ENCODE measurements around the gene RNF224. TPM values are rescaled to one million over a fixed set of nuclear protein-coding genes. Genes with fewer than 3 reads are reported as not detected.

RNF224 gene
- polyA plus RNA-seq, 1 experiment = not detected

DNA sequence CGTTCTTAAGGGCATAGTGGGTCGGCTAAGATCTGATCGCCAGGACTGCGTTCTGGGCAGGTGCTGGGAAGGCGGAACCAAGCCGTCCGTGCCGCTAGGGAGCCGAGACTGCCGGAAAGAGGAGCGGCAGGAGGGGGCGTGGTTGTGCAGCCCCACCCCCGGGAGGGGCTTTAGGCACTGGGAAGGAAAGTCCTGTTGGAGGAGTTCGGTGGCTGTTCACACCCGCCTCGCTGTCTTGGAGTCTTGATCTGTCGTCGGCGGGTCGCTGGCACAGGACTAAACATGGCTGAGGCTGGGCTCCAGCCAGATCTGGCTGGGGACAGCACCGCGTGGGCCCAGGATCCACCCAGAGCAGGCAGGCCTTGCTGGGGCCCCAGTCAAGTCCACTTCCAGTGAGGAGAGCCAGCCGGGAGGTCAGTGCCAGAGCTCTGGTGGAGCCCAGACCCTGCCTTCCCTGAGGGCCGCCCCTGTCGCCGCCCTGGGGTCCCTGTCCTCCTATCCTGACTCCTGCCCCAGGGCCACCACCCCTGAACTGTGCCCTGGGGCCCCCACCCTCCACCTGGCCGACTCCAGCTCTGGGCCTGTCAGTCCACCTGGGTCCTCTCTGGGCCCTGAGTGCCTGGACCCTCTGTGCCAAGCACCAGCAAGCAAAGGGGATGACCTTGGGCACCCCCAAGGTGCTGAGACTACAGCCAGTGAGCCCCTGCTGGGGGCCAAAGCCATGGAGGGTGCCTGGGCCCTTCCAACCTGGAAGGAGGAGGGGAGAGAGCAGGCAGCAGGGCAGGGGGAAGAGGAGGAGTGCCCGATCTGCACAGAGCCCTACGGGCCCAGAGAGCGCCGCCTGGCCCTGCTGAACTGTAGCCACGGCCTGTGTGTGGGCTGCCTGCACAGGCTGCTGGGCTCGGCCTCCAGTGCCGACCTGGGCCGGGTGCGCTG lies 9.8 kb upstream of the RNF224 start:
- CTCF ChIA-PET = interaction anchor here (0.9 kb wide), 1 partner anchor 13 kb away, joined by 3 read pairs; the partner anchor contains the start of gene SLC34A3

DNA sequence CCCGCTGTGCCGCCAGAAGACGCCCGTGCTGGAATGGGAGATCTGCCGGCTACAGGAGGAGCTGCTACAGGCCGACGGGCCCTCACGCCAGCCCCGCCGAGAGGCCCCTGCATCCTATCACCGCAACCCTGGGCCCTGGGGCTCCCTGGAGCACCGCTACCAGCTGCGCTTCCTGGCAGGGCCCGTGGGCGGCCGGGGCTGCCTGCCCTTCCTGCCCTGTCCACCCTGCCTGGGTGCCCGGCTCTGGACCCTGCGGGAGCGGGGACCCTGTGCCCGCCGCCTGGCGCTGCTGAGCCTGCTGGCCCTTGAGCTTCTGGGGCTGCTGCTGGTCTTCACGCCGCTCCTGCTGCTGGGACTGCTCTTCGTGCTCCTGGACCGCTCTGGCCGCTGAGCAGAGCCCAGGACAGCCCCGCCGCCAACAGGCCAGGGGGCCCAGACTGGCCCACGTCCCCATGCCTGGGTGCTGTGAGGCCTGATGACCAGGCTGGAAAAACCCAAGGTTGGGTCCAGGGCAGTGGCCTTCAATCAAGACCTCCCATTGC lies 9.0 kb upstream of the RNF224 start:
- TF ChIP-seq, protein P1, sequence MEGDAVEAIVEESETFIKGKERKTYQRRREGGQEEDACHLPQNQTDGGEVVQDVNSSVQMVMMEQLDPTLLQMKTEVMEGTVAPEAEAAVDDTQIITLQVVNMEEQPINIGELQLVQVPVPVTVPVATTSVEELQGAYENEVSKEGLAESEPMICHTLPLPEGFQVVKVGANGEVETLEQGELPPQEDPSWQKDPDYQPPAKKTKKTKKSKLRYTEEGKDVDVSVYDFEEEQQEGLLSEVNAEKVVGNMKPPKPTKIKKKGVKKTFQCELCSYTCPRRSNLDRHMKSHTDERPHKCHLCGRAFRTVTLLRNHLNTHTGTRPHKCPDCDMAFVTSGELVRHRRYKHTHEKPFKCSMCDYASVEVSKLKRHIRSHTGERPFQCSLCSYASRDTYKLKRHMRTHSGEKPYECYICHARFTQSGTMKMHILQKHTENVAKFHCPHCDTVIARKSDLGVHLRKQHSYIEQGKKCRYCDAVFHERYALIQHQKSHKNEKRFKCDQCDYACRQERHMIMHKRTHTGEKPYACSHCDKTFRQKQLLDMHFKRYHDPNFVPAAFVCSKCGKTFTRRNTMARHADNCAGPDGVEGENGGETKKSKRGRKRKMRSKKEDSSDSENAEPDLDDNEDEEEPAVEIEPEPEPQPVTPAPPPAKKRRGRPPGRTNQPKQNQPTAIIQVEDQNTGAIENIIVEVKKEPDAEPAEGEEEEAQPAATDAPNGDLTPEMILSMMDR (IDR thresholded peaks at IDR 0.05; ENCODE audit: insufficient read depth, low read depth, low read length) = no peak
- Histone ChIP-seq H3K4me3 (ENCODE audit: low read depth, low read length) (no peak overlapping the region), H3K27me3 (ENCODE audit: control insufficient read depth, insufficient read depth, low read length) (no peaks in the 10 kb centered on the region), H3K36me3 (ENCODE audit: control insufficient read depth, insufficient read depth, low read length) (no peaks in the 10 kb centered on the region; the same call in none of the 2 replicates)
- DNase-seq (ENCODE audit: low read depth) = no peak
- POLR2A ChIA-PET = no interaction called here
- CTCF ChIA-PET = no interaction called here

More for the DNA sequence above, 9.8 kb upstream of the RNF224 start:
- Histone ChIP-seq H3K27me3 (ENCODE audit: control insufficient read depth, insufficient read depth, low read length) (no peaks in the 10 kb centered on the region), H3K4me3 (ENCODE audit: low read depth, low read length) (no peak overlapping the region), H3K36me3 (ENCODE audit: control insufficient read depth, insufficient read depth, low read length) (no peaks in the 10 kb centered on the region; the same call in none of the 2 replicates)
- TF ChIP-seq, protein P1 (IDR thresholded peaks at IDR 0.05; ENCODE audit: insufficient read depth, low read depth, low read length) = no peak
- POLR2A ChIA-PET = no interaction called here
- DNase-seq (ENCODE audit: low read depth) = no peak

DNA sequence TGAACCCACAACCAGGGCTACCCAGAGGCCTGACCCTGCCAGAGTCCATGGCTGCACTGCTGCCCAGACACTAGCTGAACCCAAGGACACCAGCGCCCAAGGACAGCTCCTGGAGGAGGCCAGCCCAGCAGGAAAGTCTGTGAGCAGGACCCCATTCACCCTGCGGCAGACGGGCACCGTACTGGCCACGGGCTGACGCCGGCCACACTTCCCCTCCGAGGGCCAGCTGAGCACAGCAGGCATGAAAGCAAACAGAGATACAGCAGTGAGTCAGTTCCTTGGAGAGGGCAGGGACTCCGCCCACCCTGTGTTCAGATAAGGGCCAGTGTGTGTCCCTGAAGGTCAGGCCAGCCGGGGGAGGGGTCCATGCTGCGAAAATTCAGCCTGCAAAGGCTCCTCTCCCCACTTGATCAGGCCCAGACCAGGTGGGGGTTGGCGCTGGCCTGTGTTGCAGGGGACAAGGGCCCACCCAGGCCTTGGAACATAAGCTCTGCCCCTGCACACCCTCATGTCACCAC lies 8.5 kb upstream of the RNF224 start:
- ChIA-PET POLR2A (no interaction called here), CTCF (no interaction called here)

DNA sequence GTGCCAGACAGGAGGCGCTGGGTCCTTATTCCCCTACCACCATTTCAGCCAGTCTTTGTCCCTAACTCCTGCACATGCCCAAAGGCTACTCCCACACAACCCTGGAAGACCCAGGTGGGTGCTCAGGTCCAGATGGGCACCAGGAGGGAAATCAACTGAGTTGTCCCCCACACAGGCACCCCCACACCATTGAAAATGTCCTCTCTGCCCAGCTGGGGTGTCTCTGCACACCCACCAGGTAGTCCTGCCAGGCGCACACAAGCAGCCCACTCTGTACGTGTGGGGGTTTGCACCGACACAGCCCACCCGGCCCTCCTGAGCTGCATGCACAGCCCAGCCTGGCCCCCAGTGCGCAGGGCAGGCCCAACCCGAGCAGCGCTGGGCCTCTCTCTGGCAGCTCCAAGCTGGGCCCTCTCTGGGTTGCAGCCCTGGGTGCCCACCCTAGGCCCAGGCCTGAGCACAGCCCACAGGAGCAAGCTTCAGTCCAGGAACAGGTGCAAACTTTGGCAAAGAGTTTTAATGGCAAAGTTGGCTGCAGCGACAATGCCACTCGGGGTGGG lies 7.5 kb upstream of the RNF224 start:
- ChIA-PET CTCF (no interaction called here), POLR2A (no interaction called here)
- DNase-seq (ENCODE audit: low read depth) = no peak

More for the DNA sequence above, 8.5 kb upstream of the RNF224 start:
- Histone ChIP-seq H3K36me3 (ENCODE audit: control insufficient read depth, insufficient read depth, low read length) (no peaks in the 10 kb centered on the region; the same call in none of the 2 replicates), H3K27me3 (ENCODE audit: control insufficient read depth, insufficient read depth, low read length) (no peaks in the 10 kb centered on the region), H3K4me3 (ENCODE audit: low read depth, low read length) (no peak overlapping the region)
- TF ChIP-seq, protein P1 (IDR thresholded peaks at IDR 0.05; ENCODE audit: insufficient read depth, low read depth, low read length) = no peak
- no peak for DNase-seq (ENCODE audit: low read depth)

More for the DNA sequence above, 7.5 kb upstream of the RNF224 start:
- no peaks in the 10 kb centered on the region; the same call in none of the 2 replicates for H3K36me3 ChIP-seq (ENCODE audit: control insufficient read depth, insufficient read depth, low read length)
- H3K4me3 ChIP-seq (ENCODE audit: low read depth, low read length) = no peak overlapping the region
- no peaks in the 10 kb centered on the region for H3K27me3 ChIP-seq (ENCODE audit: control insufficient read depth, insufficient read depth, low read length)
- TF ChIP-seq, protein P1 (IDR thresholded peaks at IDR 0.05; ENCODE audit: insufficient read depth, low read depth, low read length) = no peak

All from BJ (cell line).